ENCODE measurements around the gene LSS.

The LSS gene

GRCh38 chr21:46165098-46165497, 63.5 kb downstream of the LSS start:
- no peak for FAIRE-seq

- FAIRE-seq = no peak
Observed at GRCh38 chr21:46163380-46163779, 65.2 kb downstream of the LSS start.

GRCh38 chr21:46161633-46162592, 66.7 kb downstream of the LSS start:
- no peak for FAIRE-seq

DNA sequence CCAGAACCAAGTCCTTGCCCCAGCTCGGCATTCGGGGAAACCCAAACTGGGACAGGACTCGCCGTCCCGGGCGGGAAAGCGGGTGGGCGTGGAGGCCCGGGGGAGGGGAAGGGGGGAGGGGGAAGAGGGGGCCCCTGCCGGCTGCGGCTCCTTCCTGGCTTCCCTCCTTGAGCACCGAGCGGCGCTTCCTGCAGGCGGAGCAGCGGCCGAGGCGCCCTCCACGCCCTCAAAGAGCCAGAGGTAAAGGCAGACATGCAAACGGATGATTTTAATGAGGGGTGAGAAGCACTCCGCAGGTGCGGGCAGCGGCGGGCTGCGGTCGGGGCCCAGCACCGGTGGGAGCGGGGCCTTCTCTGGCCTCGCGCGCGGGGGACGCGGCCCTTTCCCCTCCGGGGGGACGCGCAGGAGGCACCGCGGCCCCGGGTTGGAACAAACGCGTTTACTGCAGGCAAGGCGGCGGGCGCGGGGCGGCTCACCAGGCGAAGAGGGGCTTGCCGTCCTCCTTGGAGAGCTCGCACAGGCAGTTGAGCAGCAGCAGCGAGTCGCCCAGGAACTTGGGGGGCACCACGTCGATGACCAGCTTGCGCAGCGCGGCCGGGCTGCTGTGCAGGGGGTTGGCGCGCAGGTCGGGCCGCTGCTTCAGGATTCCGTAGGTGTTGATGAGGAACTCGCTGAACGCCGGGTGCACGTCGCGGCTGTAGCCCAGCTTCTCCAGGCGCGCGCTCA, 67.5 kb downstream of the LSS start:
- no peak for FAIRE-seq

- FAIRE-seq = no peak
Observed at GRCh38 chr21:46160657-46160906, 68.0 kb downstream of the LSS start.

- no peak for FAIRE-seq
Observed at GRCh38 chr21:46159841-46160656, 68.5 kb downstream of the LSS start.

DNA sequence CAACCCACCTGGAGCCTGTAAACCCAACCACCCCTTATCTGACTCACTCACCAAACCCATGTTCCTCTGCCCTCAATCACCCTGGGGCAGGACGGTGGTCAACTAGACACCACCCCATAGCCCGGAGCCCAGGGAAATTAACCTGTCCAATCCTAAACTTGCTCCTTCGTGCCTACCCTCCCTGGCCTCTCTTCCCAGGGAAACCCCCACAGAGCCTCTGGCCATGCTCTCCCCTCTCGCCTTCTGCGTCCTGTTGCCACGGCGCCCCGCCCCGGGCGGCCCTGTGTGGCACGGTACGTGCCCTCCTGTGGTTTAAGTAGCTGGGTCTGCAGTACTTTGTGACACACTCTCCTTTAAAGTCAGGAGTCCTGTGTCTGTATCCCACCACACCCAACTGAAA, 69.2 kb downstream of the LSS start:
- no peak for FAIRE-seq

DNA sequence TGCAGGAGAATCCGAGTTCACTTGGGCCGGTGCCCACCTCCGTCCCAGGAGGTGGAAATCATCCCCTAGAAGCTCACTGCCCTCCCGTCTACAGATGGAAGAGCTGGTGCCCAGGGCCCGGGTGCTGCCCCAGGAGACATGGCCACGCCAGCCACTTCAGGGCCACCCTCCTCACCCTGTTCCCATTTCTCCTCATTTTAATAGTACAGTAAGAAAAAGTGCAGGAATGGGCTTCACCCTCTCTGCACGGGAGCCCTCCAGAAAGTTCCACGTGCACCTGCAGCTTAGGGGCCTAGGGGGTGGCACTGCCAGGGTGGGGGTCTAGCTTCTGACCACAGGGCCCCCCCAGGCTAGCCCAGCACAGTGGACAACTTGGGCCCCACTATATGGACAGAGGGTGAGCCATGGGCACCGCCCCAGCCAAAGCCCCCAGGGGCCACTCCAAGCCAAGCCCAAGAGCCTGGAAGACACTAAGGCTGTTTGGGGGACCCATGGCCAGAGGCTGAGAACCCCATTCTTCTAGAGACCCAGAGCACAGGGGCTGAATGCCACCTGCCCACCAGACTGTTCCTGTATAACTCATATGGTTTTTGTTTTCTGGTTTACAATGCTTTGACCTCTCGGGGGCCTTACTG, 69.8 kb downstream of the LSS start:
- FAIRE-seq = no peak

GRCh38 chr21:46157987-46158451, 70.6 kb downstream of the LSS start:
- FAIRE-seq = no peak

DNA sequence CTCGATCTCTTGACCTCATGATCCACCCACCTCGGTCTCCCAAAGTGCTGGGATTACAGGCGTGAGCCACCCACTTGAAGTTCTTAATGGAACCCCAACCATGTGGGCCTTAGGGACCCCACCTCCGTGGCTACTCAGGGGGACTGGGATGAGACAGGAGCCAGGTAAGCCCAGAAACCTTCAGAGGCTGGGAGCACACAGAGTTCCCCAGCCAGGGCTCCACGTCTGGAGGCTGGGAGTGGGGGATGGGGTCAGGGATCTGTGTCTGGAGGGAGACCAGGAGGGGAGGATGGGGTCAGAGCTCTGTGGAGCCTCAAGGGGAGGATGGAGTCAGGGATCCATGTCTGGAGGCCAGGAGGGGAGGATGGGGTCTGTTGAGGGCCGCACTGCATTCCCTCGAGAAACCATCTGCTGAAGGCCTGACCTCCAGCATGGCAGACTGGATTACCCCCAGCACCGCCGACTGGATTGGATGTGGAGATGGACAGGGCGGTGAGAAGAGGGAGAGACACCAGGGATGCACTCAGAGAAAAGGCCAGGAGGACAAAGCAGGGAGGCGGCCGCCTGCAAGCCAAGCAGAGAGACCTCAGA, 71.1 kb downstream of the LSS start:
- no peak for FAIRE-seq

- FAIRE-seq = no peak
Observed at GRCh38 chr21:46156678-46157077, 71.9 kb downstream of the LSS start.

GRCh38 chr21:46156378-46156645, 72.3 kb downstream of the LSS start:
- no peak for FAIRE-seq

DNA sequence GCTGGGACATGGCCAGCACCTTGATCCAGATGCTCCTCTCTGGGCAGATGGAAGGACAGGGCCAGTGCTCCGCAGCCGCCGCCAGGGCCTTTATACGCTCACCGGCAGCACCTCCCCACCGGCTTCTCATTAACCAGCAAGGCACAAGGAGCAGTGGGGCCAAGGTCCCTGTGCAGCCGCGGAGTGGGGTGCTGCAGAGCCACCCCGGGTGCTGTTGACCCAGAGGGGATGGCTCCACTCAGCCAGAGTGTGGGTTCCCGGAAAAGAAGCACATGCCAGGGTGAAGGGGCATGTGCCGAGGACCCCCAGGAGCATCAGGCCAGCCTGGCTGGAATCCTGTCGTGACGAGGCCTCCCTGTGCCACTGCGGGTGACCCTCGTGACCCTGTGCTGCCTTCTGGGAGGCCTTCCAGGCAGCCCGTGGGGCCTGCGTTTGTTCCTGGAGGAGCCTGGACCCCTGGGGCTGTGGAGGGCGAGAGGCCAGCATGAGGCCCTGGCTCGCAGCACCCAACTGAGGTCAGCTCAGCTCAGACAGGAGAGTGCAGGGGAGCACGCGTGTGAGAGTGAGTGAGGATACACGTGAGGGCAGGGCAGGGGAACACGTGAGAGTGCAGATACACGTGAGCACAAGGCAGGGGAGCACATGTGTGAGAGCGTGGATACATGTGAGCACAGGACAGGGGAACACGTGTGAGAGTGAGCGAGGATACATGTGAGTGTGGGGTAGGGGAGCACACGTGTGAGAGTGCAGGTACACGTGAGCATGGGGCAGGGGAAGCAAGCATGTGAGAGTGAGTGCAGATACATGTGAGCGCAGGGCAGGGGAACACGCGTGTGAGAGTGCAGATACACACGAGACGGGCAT, 72.8 kb downstream of the LSS start, which contains the start of gene FTCD:
FTCD (minus strand) TSS at position 66 of the 864 bp plus-strand sequence; CDS start at position 10, 56 bp downstream.
- FAIRE-seq = no peak

DNA sequence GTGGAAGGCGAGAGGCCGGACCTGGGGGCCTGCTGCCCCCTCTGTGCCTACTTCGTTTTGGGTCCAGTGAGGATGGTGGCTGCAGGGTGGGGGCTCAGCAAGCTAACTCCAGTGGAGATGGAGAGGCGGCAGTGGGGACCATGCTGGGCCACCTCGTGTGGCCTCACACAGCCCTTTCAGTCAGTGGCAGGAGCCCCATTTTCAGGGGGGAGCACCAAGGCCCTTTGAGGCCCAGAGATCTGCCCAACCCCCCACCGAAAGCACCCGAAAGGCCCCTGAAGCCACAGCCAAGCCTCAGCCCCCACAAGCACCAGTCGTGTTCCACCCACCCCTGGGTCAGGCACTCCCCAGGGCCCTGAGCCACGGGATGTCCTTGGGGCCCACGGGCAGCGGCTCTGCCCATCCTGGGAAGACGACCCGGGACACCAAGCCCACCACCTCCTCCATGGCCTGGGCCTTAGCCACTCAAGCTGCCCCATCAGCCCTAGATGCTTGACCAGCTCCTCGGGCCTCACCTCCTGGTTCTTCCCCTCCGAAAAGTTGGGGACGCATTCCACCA, 73.5 kb downstream of the LSS start:
- no peak for FAIRE-seq

DNA sequence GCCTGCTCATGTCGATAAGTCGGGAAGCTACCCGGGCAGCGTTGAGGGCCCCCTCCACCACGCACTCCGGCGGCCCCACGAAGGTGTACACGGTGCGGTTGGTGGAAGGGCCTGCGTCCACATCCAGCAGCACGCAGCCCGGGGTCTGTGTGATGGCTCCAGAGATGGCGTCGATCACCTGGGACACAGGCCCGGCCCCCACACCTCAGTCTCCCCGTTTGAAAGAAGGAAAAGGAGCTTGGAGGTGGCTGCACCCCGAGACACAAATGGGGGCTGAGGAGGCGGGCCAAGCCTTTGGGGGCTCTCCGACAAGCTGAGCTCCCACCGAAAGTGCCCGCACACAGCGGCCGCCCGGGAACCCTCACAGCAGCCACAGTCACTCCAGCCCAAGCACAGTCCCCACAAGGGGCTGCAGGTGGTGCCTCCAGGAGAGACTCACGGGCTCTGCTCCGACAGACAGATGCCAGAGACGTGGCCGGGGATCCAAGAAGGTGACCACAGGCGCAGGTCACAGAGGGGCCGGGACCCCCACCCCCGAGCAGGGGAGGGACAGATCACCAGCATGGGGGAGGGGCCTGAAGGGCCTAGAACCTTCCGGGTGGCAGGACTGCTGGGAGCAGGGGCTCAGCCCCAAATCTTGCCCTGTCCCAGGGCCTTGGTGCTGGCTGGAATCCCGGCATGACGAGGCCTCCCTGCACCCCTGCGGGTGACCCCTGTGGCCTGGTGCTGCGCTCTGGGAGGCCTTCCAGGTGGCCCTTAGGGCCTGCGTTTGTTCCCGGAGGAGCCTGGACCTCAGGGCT, 74.2 kb downstream of the LSS start:
- FAIRE-seq = no peak

DNA sequence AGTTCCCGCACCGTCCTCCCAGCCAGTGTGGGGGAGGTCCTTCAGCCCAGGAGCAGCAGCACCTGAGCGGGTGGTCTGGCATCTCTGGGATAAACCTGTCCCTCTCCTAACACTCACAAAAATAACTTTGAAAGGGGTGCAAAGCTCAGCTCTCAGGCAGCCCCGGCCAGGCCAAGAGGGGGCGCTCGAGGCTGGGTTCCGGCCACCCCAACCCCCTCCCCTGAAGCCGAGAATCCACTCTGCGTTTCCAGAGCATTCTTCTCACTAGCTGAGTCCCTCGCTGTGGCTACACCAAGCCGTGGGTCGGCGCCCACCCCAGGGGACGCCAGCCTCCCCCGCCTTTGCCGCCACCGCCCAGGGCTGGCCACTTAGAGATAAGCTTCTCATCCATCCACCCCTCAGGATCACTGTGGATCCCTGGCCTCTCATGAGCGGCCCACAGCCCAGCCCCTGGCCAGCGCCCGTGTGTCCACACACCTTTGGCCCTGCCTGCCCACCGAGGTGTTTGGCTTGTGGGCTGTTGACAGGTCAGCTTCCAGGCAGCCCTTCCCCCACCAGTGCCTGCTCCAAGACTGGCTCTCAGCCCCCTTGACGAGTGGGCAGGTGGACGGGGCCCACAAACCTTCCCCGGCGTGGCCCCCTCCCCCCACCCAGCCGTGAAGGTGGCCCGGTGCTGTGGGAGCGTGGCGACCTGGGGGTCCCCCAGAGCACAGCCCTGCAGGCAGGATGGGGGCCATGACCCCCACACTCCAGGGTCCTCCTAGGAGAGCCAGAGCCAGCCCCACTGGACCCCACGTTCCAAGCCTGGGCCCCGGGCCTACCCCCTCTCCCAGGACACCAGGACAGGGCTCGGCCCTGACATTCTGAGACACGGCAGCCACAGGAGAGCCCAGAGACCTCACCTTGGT, 75.1 kb downstream of the LSS start:
- no peak for FAIRE-seq

DNA sequence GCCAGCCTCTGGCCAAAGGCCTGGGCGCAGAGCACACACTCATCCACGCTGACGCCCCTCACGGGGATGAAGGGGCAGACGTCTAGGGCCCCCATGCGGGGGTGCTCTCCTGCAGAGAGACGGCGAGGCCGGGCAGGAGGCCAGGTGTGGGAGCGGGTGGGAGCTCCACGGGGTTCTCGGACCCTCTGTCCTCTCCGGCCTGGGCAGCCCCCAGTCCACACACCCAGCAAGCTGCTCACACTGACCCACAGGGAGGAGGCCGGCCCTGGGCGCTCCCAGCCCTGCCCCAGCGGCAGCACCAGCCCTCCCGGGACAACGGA, 75.7 kb downstream of the LSS start:
- no peak for FAIRE-seq

DNA sequence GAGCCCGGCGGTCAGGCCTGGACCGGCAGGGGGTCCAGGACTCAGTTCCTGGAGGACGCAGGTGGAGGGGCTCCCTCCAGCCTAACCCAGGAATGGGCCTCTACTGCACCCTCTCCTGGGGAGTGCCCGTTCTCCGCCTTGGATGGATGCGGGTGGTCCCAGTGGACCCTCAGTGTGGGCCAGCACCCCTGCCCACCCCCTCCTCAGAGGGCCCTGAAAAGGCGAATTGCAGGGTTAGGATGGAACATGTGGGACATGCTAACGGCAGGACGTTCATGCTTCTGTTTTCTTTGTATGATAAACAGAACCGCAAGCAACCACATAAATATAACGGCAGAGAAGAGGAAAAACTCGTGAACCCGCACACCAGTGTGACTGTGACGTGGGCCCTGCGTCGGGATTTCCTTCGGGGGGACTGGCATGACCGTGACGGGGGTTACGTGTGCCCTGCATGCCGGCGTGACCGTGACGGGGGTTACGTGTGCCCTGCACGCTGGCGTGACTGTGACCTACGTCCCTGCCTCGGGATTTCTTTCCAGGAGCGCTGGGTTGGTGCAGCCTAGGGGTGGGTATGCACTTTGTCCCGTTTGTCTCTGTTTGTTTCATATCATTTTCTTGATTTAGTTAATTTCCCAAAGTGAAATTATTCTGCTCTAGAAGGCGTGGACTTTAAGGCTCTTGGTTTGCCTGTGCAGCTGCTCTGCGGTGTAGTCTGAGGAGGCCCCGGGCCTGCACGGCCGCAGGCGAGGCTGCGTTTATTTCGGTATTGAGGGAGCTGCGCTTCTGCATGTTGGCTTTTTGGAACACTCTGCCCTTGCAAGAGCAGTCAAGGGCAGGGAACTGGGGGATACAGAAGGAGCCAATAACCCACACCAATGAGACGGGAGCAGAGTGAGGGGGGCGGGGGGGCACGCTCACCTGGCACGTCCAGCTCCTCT, 76.3 kb downstream of the LSS start:
- no peak for FAIRE-seq

Measured in G401.6 (cell line).